Measurements from ENCODE around the gene KRTAP27-1. TPM values are rescaled to one million over a fixed set of nuclear protein-coding genes. Genes with fewer than 3 reads are reported as not detected.

KRTAP27-1 gene
- not detected in 2 replicates for polyA plus RNA-seq (2011; rRNA removed)
- not detected in 2 replicates for polyA plus RNA-seq (2012; cell fraction: cytosol; rRNA removed)
- not detected in 2 replicates for polyA plus RNA-seq (2012; cell fraction: nucleus; rRNA removed)
- not detected in 3 replicates for polyA plus RNA-seq (2017; fragmentation: RNase III; extraction: RNeasy Plus Mini Kit Qiagen cat#74134 plus additional on column Dnase treatment)
- polyA minus RNA-seq (2011; rRNA and poly(A)+ RNA removed), result not detected in 2 replicates

DNA sequence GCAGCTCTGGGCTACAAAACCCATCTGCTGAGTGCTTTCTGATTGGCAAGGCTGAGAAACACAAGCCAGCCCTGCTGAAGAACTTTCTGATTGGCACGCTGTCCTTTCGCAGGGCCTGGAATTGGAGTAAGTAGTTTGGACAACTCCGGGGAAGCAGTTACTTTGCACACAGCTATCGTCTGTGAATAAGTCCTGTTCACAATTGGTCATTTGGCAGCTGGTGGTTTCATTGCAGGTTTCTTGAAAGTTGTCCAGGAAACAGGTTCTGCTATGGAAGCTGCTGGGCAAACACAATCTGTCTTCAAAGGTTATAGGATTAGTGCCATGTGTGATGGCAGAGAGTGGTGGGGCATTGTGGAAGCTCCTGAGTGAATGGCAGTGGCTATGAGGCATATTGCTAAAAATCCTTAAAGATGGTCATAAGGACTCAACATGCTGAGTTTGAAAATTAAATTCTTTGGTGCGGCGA is at the start of gene KRTAP27-1:
TSS of gene KRTAP27-1 (minus strand) at position 419 of the 469 bp plus-strand sequence. CDS start at position 393, 26 bp downstream.
- no peak for TF ChIP-seq EHMT2 (IDR thresholded peaks at IDR 0.05; ENCODE audit: low read depth)
- TF ChIP-seq JUNB (IDR thresholded peaks at IDR 0.05), result no peak
- TF ChIP-seq ZC3H11A (IDR thresholded peaks at IDR 0.05), result no peak
- no peak for TF ChIP-seq HOXB5 (CRISPR knock-in tag; IDR thresholded peaks at IDR 0.05)
- no peak for TF ChIP-seq HOXB13 (CRISPR knock-in tag; IDR thresholded peaks at IDR 0.05; ENCODE audit: low read depth)
- TF ChIP-seq EP300 (IDR thresholded peaks at IDR 0.05), result no peak
- no peak for TF ChIP-seq FOSL2 (IDR thresholded peaks at IDR 0.05)
- no peak for TF ChIP-seq FOSL2 (CRISPR knock-in tag; IDR thresholded peaks at IDR 0.05)
- no peak for TF ChIP-seq JUN (IDR thresholded peaks at IDR 0.05)
- no peak for TF ChIP-seq MYC (IDR thresholded peaks at IDR 0.05; ENCODE audit: borderline replicate concordance, low read length)
- no peak for TF ChIP-seq POLR2AphosphoS2 (conservative IDR thresholded peaks at IDR 0.05; ENCODE audit: low read length)
- no peak for TF ChIP-seq FOXS1 (CRISPR knock-in tag; IDR thresholded peaks at IDR 0.05)
- no peak for TF ChIP-seq MAFK (IDR thresholded peaks at IDR 0.05; ENCODE audit: partially characterized antibody)
- TF ChIP-seq BCL3 (IDR thresholded peaks at IDR 0.05), result no peak
- TF ChIP-seq MAX (IDR thresholded peaks at IDR 0.05), result no peak
- no peak for TF ChIP-seq HMGXB4 (CRISPR knock-in tag; IDR thresholded peaks at IDR 0.05; ENCODE audit: borderline replicate concordance)
- TF ChIP-seq TFCP2L1 (CRISPR knock-in tag; IDR thresholded peaks at IDR 0.05), result no peak
- TF ChIP-seq CBX2 (IDR thresholded peaks at IDR 0.05; ENCODE audit: borderline replicate concordance, low read depth), result no peak
- no peak for TF ChIP-seq EHF (CRISPR knock-in tag; IDR thresholded peaks at IDR 0.05)
- no peak for TF ChIP-seq SMC3 (IDR thresholded peaks at IDR 0.05)
- ChIA-PET POLR2A (no interaction called here), CTCF (no interaction called here)
- Histone ChIP-seq H3K4me1 (no peaks in the 10 kb centered on the region), H3K4me2 (no peak within 1 kb of the TSS), H3K4me3 (no peak within 1 kb of the TSS), H3K27ac (no peak within 1 kb of the TSS), H3K9me3 (no peaks in the 10 kb centered on the region)
- FAIRE-seq (no peak), DNase-seq (ENCODE audit: low read depth in 1 of 2, low spot score in 1 of 2) (no peak), ATAC-seq (no peak)
- 36% methylated on average over 6 of the region's 6 CpGs for WGBS (ENCODE audit: missing lambda C conversion rate)

GRCh38 chr21:30382201-30382600 is 44.7 kb upstream of the KRTAP27-1 start:
- FAIRE-seq (no peak), DNase-seq (ENCODE audit: low read depth in 1 of 2, low spot score in 1 of 2) (no peak), ATAC-seq (no peak)
- TF ChIP-seq KDM1A (IDR thresholded peaks at IDR 0.05; ENCODE audit: low read depth) (no peak), BCL3 (IDR thresholded peaks at IDR 0.05) (no peak), RARB (CRISPR knock-in tag; IDR thresholded peaks at IDR 0.05) (no peak), ESRRA (IDR thresholded peaks at IDR 0.05; ENCODE audit: borderline replicate concordance, low read length) (no peak), MAZ (IDR thresholded peaks at IDR 0.05; ENCODE audit: borderline replicate concordance, low read depth, low read length) (no peak), TP53 (CRISPR knock-in tag; IDR thresholded peaks at IDR 0.05) (no peak), BHLHE40 (IDR thresholded peaks at IDR 0.05; ENCODE audit: low read depth, low read length) (no peak), MAFK (IDR thresholded peaks at IDR 0.05; ENCODE audit: partially characterized antibody) (no peak)
- ChIA-PET CTCF (no interaction called here), POLR2A (no interaction called here)
- Histone ChIP-seq H3K4me2 (no peak overlapping the region), H3K27ac (no peak overlapping the region), H3K4me3 (no peak overlapping the region), H3K4me1 (no peaks in the 10 kb centered on the region), H3K9me3 (no peaks in the 10 kb centered on the region)
- WGBS (ENCODE audit: missing lambda C conversion rate), result 10% methylated on average over 1 of the region's 1 CpG

Data from A549 (cell line).